Osteoblast (primary cell): ENCODE results near the gene TMEM233. TPM values are rescaled to one million over a fixed set of nuclear protein-coding genes. Genes with fewer than 3 reads are reported as not detected.

Source experiments
- DNase-seq: peaks from one replicate; pipeline ENCODE4 v3.0.0; 2011; ENCODE audit warnings: low spot score, mixed read lengths; ENCODE audit not compliant: insufficient read length; ENCODE audit errors: missing footprints
- H2AFZ ChIP-seq: 2 replicates; pipeline ENCODE4 v1.6.0; 2011; ENCODE audit warnings: mild to moderate bottlenecking, low read length
- H3K27ac ChIP-seq: 2 replicates; pipeline ENCODE4 v1.5.1; 2011; ENCODE audit warnings: mild to moderate bottlenecking, low read depth, low read length, moderate library complexity
- H3K27me3 ChIP-seq: 2 replicates; pipeline ENCODE4 v1.6.0; 2012; ENCODE audit warnings: mild to moderate bottlenecking, control low read depth, inconsistent platforms, low read length, moderate library complexity; ENCODE audit not compliant: insufficient read depth
- H3K36me3 ChIP-seq: 2 replicates; pipeline ENCODE4 v1.5.1; 2011; ENCODE audit warnings: mild to moderate bottlenecking, low read length, control low read depth, moderate library complexity; ENCODE audit not compliant: insufficient read depth
- H3K4me1 ChIP-seq: 2 replicates; pipeline ENCODE4 v1.5.1; 2011; ENCODE audit warnings: mild to moderate bottlenecking, low read length, control low read depth, moderate library complexity; ENCODE audit not compliant: insufficient read depth
- H3K4me2 ChIP-seq: 2 replicates; pipeline ENCODE4 v1.6.0; 2011; ENCODE audit warnings: mild to moderate bottlenecking, low read length; ENCODE audit not compliant: insufficient read depth
- H3K4me3 ChIP-seq: fragments of 200-600 bp; sonication (generic); 3 replicates; pipeline ENCODE4 v1.5.1; 2012; ENCODE audit warnings: mild to moderate bottlenecking, low read length, inconsistent platforms; ENCODE audit not compliant: insufficient read depth
- H3K79me2 ChIP-seq: 2 replicates; pipeline ENCODE4 v1.6.0; 2012; ENCODE audit warnings: mild to moderate bottlenecking, low read length, control low read depth, inconsistent platforms; ENCODE audit not compliant: insufficient read depth
- H3K9me3 ChIP-seq: 2 replicates; pipeline ENCODE4 v1.5.1; 2011; ENCODE audit warnings: low read depth, low read length, control low read depth
- H4K20me1 ChIP-seq: 2 replicates; pipeline ENCODE4 v1.6.0; 2012; ENCODE audit warnings: mild to moderate bottlenecking, low read length, control low read depth; ENCODE audit not compliant: insufficient read depth
- CTCF ChIP-seq: IDR thresholded peaks from 2 replicates; pipeline ENCODE4 v1.5.1; 2011; ENCODE audit warnings: mild to moderate bottlenecking, low read depth, low read length, moderate library complexity; ENCODE audit errors: extremely low read depth
- total RNA-seq: library from RNA; depleted of rRNA; stranded (reverse); fragments of >200 nt; gene quantifications from 2 replicates; pipeline ENCODE4 v1.2.3, GENCODE V29; 2012

Gene TMEM233
- total RNA-seq, 1 donor = not detected

- H3K9me3 ChIP-seq = no peaks in the 10 kb centered on the region
- H3K4me3 ChIP-seq = no peak overlapping the region
- no peak for DNase-seq
- H3K27me3 ChIP-seq = peaks cover 5% of the 10 kb centered on the region
- H3K4me1 ChIP-seq = peaks cover 4% of the 10 kb centered on the region
- no peak for TF ChIP-seq CTCF
- no peak overlapping the region for H2AFZ ChIP-seq
- H4K20me1 ChIP-seq = no peaks in the 10 kb centered on the region
- H3K4me2 ChIP-seq = no peak overlapping the region
- H3K27ac ChIP-seq = no peak overlapping the region
- H3K79me2 ChIP-seq = no peaks in the 10 kb centered on the region
- H3K36me3 ChIP-seq = no peaks in the 10 kb centered on the region
Measured at GRCh38 chr12:119589097-119589496, 4.5 kb upstream of the TMEM233 start.

GRCh38 chr12:119589634-119590033 is 3.9 kb upstream of the TMEM233 start:
- Histone ChIP-seq H3K4me2 (no peak overlapping the region), H3K36me3 (no peaks in the 10 kb centered on the region), H3K4me3 (no peak overlapping the region), H3K79me2 (no peaks in the 10 kb centered on the region), H4K20me1 (no peaks in the 10 kb centered on the region), H3K9me3 (no peaks in the 10 kb centered on the region), H3K27ac (no peak overlapping the region), H2AFZ (no peak overlapping the region), H3K4me1 (peaks cover 4% of the 10 kb centered on the region), H3K27me3 (peaks cover 5% of the 10 kb centered on the region)
- DNase-seq = peak; percentile 10
- no peak for TF ChIP-seq CTCF

GRCh38 chr12:119592232-119592631 is 1.3 kb upstream of the TMEM233 start:
- Histone ChIP-seq H3K9me3 (no peaks in the 10 kb centered on the region), H3K4me1 (peaks cover 4% of the 10 kb centered on the region), H3K4me3 (no peak overlapping the region), H2AFZ (no peak overlapping the region), H4K20me1 (no peaks in the 10 kb centered on the region), H3K27ac (no peak overlapping the region), H3K79me2 (no peaks in the 10 kb centered on the region), H3K4me2 (no peak overlapping the region), H3K27me3 (peaks cover 5% of the 10 kb centered on the region), H3K36me3 (no peaks in the 10 kb centered on the region)
- DNase-seq = peak; percentile 42
- TF ChIP-seq CTCF = no peak

- peak; percentile 66 for DNase-seq
- Histone ChIP-seq H3K4me2 (peak overlapping the region; percentile 64), H3K36me3 (no peaks in the 10 kb centered on the region), H3K27me3 (peaks cover 5% of the 10 kb centered on the region), H2AFZ (peak overlapping the region; percentile 47), H3K27ac (no peak overlapping the region), H3K79me2 (no peaks in the 10 kb centered on the region), H3K4me3 (peak overlapping the region; percentile 66), H3K9me3 (no peaks in the 10 kb centered on the region), H3K4me1 (peaks cover 1% of the 10 kb centered on the region), H4K20me1 (no peaks in the 10 kb centered on the region)
- TF ChIP-seq CTCF = no peak
Measured at GRCh38 chr12:119594399-119594730, 791 bp downstream of the TMEM233 start.
